Central memory CD8-positive, alpha-beta T cell (primary cell): Measurements from ENCODE around the gene CARD11.
"Not testable (repeated sequence)": the region's sequence is repeated elsewhere in the genome, so short reads cannot be mapped to it uniquely, and the experiment has no call there.

Experiments
- ATAC-seq: fragments of 150-1000 bp; cut with Tn5 transposase; replicated peaks from 2 replicates; pipeline ENCODE4 v1.10.0; 2022; ENCODE audit warnings: mild to moderate bottlenecking, moderate FRiP score, moderate number of reproducible peaks; ENCODE audit not compliant: poor library complexity, severe bottlenecking; ENCODE audit errors: extremely low read depth
- DNase-seq, 2 donors: peaks; one replicate each; pipeline ENCODE4 v3.0.0; 2021; ENCODE audit warnings: low spot score in 2 of 2
- H3K27ac Mint-ChIP-seq: one replicate; pipeline ENCODE4 v1.8.0; 2022; ENCODE audit warnings: low read depth, mild to moderate bottlenecking, moderate library complexity, mixed read lengths
- H3K27me3 Mint-ChIP-seq: one replicate; pipeline ENCODE4 v1.8.0; 2022; ENCODE audit warnings: mixed read lengths
- H3K36me3 Mint-ChIP-seq: one replicate; pipeline ENCODE4 v1.8.0; 2022; ENCODE audit warnings: mild to moderate bottlenecking, moderate library complexity, mixed read lengths; ENCODE audit not compliant: insufficient read depth
- H3K4me1 Mint-ChIP-seq: one replicate; pipeline ENCODE4 v1.8.0; 2022; ENCODE audit warnings: mixed read lengths
- H3K4me3 Mint-ChIP-seq: one replicate; pipeline ENCODE4 v1.8.0; 2022; ENCODE audit warnings: mild to moderate bottlenecking, moderate library complexity, mixed read lengths
- H3K9me3 Mint-ChIP-seq: one replicate; pipeline ENCODE4 v1.8.0; 2022; ENCODE audit warnings: mixed read lengths

Gene CARD11

DNA sequence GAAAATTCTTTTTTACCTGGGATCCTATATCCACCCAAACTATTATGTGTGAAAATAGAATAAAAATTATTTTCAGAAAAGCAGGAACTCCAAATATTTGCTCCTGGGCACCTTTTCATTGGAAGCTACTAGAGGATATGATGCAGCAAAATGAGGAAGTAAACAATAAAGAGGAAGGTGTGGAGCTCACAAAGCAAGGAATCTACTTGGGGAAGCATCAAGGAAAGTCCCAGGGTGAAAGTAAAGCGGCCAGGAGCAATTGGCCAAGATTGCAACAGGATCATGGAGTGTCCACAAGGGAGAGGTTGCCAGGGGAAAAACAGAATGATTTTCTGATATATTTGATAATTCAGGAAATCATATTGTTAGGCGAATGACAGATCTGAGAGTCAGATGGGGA lies 80.8 kb downstream of the CARD11 start:
- H3K4me1 Mint-ChIP-seq = peaks cover 46% of the 10 kb centered on the region
- H3K27me3 Mint-ChIP-seq = no peaks in the 10 kb centered on the region
- DNase-seq = no peak
- peaks cover 24% of the 10 kb centered on the region for H3K36me3 Mint-ChIP-seq
- H3K9me3 Mint-ChIP-seq = no peaks in the 10 kb centered on the region
- no peak for ATAC-seq
- no peak overlapping the region for H3K4me3 Mint-ChIP-seq
- H3K27ac Mint-ChIP-seq = peak overlapping the region; percentile 68

DNA sequence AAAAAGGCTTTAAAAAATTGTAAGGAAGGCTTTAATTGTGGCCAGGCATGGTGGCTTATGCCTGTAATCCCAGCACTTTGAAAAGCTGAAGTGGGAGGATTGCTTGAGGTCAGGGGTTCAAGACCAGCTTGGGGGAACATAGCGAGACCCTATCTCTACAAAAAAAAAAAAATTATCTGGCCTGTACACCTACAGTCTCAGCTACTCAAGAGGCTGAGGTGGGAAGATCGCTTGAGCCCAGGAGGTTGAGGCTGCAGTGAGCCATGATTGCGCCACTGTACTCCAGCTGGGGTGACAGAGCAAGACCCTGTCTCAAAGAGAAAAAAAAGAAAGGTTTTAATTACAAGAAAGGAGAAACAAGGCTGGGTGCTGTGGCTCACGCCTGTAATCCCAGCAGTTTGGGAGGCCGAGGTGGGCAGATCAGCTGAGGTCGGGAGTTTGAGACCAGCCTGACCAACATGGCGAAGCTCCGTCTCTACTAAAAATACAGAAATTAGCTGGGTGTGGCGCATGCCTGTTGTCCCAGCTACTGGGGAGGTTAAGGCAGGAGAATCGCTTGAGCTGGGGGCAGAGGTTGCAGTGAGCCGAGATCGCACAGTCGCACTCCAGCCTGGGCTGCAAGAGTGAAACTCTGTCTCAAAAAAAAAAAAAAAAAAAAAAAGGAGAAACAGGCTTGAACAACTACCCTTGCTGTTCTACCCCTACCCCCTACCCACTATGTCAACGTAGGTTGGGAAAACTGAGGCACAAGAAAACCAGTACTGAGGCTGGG lies 83.7 kb downstream of the CARD11 start:
- Mint-ChIP-seq H3K4me3 (no peak overlapping the region), H3K27me3 (no peaks in the 10 kb centered on the region), H3K9me3 (no peaks in the 10 kb centered on the region), H3K4me1 (peaks cover 59% of the 10 kb centered on the region), H3K36me3 (peaks cover 36% of the 10 kb centered on the region), H3K27ac (peak overlapping the region; percentile 82)
- ATAC-seq (no peak), DNase-seq (no peak)

DNA sequence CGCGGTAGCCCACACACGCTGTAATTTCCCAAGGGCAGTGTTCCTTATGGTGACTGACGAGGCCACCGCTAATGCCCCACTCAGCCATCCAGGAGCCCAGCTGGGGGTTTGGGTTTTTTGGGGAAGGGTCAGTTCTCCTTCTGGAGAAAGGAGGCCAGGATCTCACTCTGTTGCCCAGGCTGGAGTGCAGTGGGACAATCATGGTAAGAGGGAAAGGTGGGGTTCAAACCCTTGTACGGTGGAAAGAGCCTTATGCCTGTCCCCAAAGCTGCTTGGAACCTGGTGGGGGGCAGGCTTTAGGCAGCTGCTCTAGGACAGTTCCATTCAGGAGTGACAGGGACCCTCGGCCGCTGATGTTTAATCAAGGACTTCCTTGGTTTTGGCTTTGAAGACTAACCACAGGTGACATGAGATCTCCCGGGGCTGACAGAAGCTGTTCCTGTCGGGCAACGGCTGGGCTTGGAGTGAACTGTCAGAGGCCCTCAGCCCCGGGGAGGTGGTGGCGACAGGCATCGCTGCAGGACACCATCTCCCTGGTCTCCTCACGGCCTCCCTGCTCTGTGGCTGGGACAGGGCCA lies 84.5 kb downstream of the CARD11 start:
- DNase-seq (no peak), ATAC-seq (no peak)
- H3K27ac Mint-ChIP-seq = peak overlapping the region; percentile 96
- H3K36me3 Mint-ChIP-seq = peaks cover 38% of the 10 kb centered on the region
- no peak overlapping the region for H3K4me3 Mint-ChIP-seq
- peaks cover 61% of the 10 kb centered on the region for H3K4me1 Mint-ChIP-seq
- no peaks in the 10 kb centered on the region for H3K27me3 Mint-ChIP-seq
- H3K9me3 Mint-ChIP-seq = no peaks in the 10 kb centered on the region

DNA sequence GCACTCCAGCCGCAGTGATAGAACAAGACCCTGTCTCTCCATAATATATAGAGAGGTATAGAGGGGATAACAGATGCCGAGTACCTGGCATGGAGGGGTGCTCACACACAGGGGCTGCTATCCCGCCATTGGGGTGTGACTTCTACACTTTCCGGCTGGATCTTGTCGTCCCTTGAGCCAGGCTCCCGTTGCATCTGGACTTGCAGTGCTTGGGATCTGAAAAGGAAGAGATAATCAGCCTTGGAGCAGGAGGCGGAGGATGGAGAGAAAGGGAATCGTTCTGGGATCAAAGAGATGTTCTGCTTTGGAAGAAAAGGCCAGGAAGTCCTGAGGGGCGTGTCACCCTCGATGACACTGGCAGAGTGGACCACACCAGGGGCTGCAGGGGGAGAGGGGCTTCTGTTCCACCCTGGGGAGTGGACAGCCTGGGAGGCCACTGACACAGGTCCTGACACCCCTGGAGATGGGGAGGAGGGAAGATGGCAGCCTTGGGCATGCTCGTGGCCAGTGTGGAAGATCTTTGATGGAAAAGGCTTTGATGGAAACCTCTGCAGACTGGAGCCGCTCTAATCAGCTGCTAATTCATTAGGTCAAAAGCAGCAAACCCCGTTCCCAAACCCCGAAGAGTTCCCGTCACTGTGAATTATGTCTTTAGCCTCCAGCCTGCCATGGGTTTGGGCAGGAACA lies 85.1 kb downstream of the CARD11 start:
- no peaks in the 10 kb centered on the region for H3K27me3 Mint-ChIP-seq
- peak overlapping the region; percentile 96 for H3K27ac Mint-ChIP-seq
- no peak for DNase-seq
- peaks cover 63% of the 10 kb centered on the region for H3K4me1 Mint-ChIP-seq
- peaks cover 44% of the 10 kb centered on the region for H3K36me3 Mint-ChIP-seq
- ATAC-seq = no peak
- no peaks in the 10 kb centered on the region for H3K9me3 Mint-ChIP-seq
- H3K4me3 Mint-ChIP-seq = no peak overlapping the region

DNA sequence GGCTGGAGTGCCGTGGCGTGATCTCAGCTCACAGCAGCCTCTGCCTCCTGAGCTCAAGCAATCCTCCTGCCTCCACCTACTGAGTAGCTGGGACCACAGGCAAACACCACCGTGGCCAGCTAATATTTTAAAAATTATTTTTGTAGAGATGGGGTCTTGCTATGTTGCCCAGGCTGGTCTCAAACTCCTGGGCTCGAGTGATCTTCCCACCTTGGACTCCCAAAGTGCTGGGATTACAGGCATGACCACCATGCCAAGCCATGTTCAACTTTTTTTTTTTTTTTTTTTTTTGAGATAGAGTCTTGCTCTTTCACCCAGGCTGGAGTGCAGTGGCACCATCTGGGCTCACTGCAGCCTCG lies 86.3 kb downstream of the CARD11 start:
- not testable (repeated sequence) for DNase-seq, ATAC-seq, H3K4me3 Mint-ChIP-seq, H3K27me3 Mint-ChIP-seq, H3K9me3 Mint-ChIP-seq
- Mint-ChIP-seq H3K4me1 (peaks cover 56% of the 10 kb centered on the region), H3K27ac (peak overlapping the region; percentile 96), H3K36me3 (peaks cover 44% of the 10 kb centered on the region)

DNA sequence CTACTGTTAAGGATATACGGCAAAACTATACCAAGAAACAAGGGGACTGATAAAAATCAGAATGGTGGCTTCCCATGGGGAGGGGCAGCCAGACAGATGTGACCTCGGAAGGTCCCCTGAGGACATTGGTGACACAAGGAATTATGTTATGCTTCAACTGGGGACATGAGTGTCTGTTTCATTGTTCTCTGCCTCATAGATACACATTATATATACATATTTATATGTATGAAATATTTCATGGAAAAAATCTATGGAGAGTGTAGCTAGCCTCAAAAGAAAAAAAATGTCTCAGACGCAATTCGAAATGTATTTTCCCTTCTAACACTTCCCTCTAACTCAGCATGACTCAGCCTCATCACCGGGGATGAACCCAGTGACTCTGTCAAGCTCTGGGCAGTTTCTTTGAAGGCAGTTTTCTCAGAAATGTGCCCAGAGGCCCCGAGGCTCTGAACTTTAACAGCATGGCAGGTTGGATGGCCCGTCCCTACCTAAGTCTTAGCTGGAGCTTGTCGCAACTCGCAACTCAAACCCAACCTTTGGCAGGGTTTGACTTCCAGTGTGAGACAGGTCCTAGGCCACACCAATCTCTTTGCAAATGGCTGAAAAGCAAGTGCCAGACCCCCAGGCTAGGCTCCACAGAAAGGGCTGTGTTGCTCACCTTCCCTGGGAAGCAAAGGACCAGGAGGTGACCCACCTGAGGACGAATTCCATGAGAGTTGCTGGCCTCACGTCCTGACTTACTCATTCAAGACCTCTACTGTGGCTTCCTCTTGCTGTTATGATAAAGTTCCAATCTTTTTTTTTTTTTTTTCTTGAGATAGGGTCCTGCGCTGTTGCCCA lies 86.9 kb downstream of the CARD11 start:
- Mint-ChIP-seq H3K27ac (peak overlapping the region; percentile 96), H3K4me3 (no peak overlapping the region), H3K27me3 (no peaks in the 10 kb centered on the region), H3K36me3 (peaks cover 44% of the 10 kb centered on the region), H3K4me1 (peaks cover 56% of the 10 kb centered on the region), H3K9me3 (no peaks in the 10 kb centered on the region)
- ATAC-seq (no peak), DNase-seq (no peak)

DNA sequence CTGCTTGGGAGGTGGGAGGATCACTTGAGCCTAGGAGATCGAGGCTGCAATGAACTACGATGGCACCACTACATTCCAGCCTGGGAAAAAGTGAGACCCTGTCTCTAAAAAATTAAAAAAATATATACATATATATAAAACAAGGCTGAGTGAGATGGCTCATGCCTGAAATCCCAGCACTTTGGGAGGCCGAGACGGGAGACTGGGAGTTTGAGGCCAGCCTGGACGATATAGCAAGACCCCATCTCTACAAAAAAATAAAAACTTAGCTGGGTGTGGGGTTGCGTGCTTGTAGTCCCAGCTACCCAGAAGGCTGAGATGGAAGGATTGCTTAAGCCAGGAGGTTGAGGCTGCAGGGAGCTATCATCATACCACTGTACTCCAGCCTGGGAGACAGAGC lies 87.6 kb downstream of the CARD11 start:
- peaks cover 58% of the 10 kb centered on the region for H3K4me1 Mint-ChIP-seq

DNA sequence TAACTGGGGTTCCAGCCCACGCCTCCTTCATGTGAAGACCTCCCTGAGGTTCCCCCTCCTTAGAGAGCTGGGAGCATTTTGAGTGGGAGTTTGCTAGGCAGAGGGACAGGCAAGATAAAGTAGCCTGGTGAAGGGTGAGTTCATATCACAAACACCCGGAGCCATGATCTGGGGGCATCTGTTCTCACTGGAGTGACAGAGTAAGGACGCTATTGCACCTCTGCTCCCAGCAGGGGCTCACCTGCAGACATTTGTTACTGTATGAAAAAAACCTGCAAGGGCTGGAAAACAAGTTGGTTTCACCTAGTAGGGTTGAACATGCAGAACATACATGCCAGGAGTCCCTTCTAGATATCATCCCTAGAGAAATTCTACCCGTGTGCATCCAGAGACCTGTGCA lies 88.4 kb downstream of the CARD11 start:
- H3K4me1 Mint-ChIP-seq = peaks cover 64% of the 10 kb centered on the region
- no peak for ATAC-seq
- H3K4me3 Mint-ChIP-seq = peak overlapping the region; percentile 46
- peak overlapping the region; percentile 90 for H3K27ac Mint-ChIP-seq
- no peaks in the 10 kb centered on the region for H3K9me3 Mint-ChIP-seq
- no peaks in the 10 kb centered on the region for H3K27me3 Mint-ChIP-seq
- H3K36me3 Mint-ChIP-seq = peaks cover 43% of the 10 kb centered on the region
- DNase-seq = no peak

More for the DNA sequence above, 87.6 kb downstream of the CARD11 start:
- DNase-seq (no peak), ATAC-seq (no peak)
- Mint-ChIP-seq H3K9me3 (no peaks in the 10 kb centered on the region), H3K27ac (no peak overlapping the region), H3K4me3 (no peak overlapping the region), H3K27me3 (no peaks in the 10 kb centered on the region), H3K36me3 (peaks cover 41% of the 10 kb centered on the region)

DNA sequence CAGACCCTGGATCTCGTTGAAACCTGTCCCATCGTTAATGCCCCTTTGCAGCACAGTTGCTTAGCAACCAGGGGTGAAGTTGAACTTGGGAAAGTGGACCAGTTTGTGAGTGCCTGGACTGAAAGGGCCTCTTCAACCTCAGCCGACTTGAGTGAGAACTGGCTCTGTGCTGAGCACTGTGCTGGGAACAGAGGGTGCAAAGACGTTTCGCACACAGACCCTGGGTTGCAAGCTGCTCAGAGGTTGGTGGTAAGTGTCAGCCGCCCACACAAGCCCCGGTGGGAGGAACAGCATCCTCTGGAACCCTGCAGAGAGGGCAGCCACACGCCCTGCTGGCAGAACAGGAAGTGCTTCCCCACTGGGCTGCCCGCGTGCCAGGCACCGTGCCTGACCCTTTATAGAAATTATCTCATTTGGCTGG lies 89.2 kb downstream of the CARD11 start:
- Mint-ChIP-seq H3K27me3 (no peaks in the 10 kb centered on the region), H3K27ac (peak overlapping the region; percentile 90), H3K4me1 (peaks cover 63% of the 10 kb centered on the region), H3K9me3 (no peaks in the 10 kb centered on the region), H3K4me3 (peak overlapping the region; percentile 46), H3K36me3 (peaks cover 42% of the 10 kb centered on the region)
- peak in 1 of 2 donors; percentile 19 for DNase-seq
- peak; percentile 57 for ATAC-seq

DNA sequence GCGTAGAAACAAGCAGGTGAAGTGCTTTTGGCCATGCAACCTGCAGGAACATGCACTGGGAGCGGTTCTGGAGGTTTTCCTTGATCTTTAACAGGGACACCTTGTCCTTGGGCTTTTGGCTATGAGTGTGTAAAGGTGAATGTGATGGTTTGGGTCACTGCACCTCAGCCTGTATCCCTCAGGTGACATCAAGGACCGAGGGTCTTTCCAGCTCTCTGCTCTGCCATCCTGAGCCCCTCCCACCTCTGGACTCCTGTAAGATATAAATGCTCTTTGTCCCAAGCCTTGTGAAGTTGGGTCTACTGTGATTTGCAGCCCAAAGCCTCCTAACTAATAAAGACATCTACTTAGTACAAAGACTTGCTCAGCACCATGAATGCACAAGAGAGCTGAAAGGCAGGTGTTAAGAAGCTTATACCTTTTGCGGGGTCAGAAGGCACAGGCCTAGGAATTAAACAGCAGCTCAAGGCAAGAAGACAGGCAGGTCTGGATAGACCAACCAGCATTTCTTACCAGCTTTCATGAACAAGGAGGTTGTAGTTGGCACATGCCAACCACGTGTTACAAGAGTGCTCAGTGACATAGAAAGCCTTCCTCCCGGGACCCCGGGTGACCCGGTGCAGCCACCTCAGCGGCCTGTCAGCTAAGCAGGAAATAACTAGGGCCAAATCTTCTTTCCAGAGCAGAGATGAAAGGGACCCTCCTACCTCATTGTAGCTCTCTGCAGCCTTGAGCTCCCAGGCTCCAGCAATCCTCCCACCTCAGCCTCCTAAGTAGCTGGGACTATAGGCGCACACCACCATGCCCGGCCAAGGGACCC lies 89.9 kb downstream of the CARD11 start:
- H3K4me3 Mint-ChIP-seq = peak overlapping the region; percentile 46
- peak overlapping the region; percentile 90 for H3K27ac Mint-ChIP-seq
- H3K4me1 Mint-ChIP-seq = peaks cover 69% of the 10 kb centered on the region
- ATAC-seq (peak; percentile 82), DNase-seq (peak in 1 of 2 donors; percentile 25)
- H3K36me3 Mint-ChIP-seq = peaks cover 40% of the 10 kb centered on the region
- no peaks in the 10 kb centered on the region for H3K9me3 Mint-ChIP-seq
- no peaks in the 10 kb centered on the region for H3K27me3 Mint-ChIP-seq

DNA sequence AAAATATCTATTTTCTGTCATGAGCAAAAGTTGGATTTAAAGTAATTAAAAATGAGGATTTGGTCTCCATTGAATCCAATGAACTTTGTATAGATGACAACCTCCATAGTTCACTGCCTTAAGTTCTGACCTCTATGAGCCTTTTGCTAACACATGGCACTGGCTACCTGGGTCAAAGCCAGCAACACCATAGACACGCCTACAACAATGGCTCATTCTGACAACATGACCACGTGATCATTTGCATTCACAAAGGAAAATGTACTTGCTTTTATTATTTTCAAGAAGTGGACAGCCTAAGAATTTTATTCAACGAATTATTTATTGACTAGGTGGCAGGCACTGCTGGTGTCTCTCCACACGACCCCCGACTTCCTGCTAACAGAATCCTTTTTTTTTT lies 90.6 kb downstream of the CARD11 start:
- ATAC-seq (no peak), DNase-seq (no peak)
- H3K9me3 Mint-ChIP-seq = no peaks in the 10 kb centered on the region
- no peaks in the 10 kb centered on the region for H3K27me3 Mint-ChIP-seq
- H3K4me1 Mint-ChIP-seq = peaks cover 70% of the 10 kb centered on the region
- no peak overlapping the region for H3K27ac Mint-ChIP-seq
- peaks cover 37% of the 10 kb centered on the region for H3K36me3 Mint-ChIP-seq
- H3K4me3 Mint-ChIP-seq = no peak overlapping the region

DNA sequence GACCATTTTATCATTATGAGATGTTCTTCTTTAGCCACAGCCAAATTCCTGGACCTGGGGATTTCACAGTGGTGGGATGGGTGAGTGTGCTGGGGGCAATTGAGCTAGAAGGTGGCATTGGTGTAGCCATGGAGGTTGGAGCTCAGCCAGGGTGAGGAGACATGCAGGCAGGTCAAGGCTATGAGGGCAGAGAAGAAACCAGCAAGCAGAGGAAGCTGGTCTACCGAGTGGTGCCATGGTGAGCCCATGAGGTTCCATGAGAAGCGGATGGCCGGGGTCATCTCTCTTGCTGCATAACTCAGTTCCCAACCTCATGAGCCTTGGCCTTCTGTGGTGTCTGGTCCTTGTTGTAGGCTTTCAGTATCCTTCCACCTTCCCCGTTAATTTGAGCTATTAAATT lies 91.4 kb downstream of the CARD11 start:
- Mint-ChIP-seq H3K36me3 (peaks cover 33% of the 10 kb centered on the region), H3K9me3 (no peaks in the 10 kb centered on the region), H3K27ac (no peak overlapping the region), H3K4me3 (no peak overlapping the region), H3K4me1 (peaks cover 66% of the 10 kb centered on the region), H3K27me3 (no peaks in the 10 kb centered on the region)
- ATAC-seq = no peak
- DNase-seq = no peak
